Mammary epithelial cell (primary cell): Measurements from ENCODE around the gene SPTBN1.

Source experiments
- EZH2 ChIP-seq: IDR thresholded peaks from 2 replicates; pipeline ENCODE4 v1.6.1; 2012; ENCODE audit warnings: low read length, inconsistent platforms, borderline replicate concordance
- TF ChIP-seq, protein P1 (sequence below), 2 donors: IDR thresholded peaks in 1 of 2; conservative IDR thresholded peaks in 1 of 2; 2 replicates each; pipeline ENCODE4 v1.5.1; 2011 to 2012; ENCODE audit warnings: inconsistent platforms in 2 of 2, low read length in 2 of 2, mild to moderate bottlenecking in 2 of 2, control low read depth in 1 of 2, low read depth in 1 of 2; ENCODE audit not compliant: insufficient read depth in 1 of 2; ENCODE audit errors: extremely low read depth in 1 of 2

DNA sequence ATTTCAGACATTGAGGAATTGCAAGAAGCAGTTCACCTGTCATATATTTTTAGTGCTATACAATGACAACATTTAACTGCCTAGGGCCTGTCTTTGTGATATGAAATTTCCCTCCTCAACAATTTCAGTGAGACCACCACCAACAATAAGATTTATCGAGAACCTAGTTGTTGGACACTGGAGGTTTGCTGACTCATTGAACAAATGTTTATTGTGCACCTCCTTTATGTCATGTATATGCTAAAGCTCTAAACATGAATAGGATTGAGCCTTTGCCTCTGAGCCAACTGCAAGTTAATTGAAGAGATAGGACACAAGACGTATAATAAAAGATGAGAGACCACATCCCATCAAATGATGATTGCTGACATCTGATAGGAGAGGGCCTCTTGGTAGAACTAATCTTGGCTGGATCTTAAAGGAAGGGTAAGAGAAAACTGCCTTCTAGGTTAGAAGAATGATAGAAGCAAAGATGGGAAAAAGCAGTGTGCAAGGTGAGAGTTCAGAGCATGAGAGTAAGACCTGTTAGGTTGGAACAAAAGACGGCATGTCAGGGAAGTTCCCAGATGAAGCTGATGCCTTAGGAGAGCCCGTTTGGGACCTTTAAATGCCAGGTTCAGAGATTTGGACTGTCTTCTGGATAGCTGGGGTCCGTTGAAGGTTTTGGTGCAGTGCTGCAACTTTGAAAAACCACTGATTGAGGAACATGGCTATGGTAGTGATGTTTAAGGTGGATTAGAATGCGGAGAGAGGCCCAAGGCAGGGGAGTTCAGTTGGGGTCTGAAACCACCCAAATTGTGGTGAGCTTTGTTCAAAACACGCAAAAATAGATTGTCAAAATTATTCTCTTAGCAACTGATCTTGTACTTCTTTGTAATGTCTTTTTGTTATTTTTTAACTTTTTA, 134.3 kb downstream of the SPTBN1 start:
- TF ChIP-seq EZH2, result no peak
- TF ChIP-seq, protein P1, sequence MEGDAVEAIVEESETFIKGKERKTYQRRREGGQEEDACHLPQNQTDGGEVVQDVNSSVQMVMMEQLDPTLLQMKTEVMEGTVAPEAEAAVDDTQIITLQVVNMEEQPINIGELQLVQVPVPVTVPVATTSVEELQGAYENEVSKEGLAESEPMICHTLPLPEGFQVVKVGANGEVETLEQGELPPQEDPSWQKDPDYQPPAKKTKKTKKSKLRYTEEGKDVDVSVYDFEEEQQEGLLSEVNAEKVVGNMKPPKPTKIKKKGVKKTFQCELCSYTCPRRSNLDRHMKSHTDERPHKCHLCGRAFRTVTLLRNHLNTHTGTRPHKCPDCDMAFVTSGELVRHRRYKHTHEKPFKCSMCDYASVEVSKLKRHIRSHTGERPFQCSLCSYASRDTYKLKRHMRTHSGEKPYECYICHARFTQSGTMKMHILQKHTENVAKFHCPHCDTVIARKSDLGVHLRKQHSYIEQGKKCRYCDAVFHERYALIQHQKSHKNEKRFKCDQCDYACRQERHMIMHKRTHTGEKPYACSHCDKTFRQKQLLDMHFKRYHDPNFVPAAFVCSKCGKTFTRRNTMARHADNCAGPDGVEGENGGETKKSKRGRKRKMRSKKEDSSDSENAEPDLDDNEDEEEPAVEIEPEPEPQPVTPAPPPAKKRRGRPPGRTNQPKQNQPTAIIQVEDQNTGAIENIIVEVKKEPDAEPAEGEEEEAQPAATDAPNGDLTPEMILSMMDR (conservative IDR thresholded peaks at IDR 0.05 in 1 of 2, IDR thresholded peaks at IDR 0.05 in 1 of 2; ENCODE audit: extremely low read depth in 1 of 2, insufficient read depth in 1 of 2, low read depth in 1 of 2, low read length in 2 of 2), result no peak
